NCI-H146 (cell line): ENCODE results near the gene ACVR1.
"Not testable (repeated sequence)": the region's sequence is repeated elsewhere in the genome, so short reads cannot be mapped to it uniquely, and the experiment has no call there.

Source experiments
- DNase-seq: peaks from one replicate; lab custom pipeline; 2025; lab: John Stamatoyannopoulos, UW

Gene ACVR1

DNA sequence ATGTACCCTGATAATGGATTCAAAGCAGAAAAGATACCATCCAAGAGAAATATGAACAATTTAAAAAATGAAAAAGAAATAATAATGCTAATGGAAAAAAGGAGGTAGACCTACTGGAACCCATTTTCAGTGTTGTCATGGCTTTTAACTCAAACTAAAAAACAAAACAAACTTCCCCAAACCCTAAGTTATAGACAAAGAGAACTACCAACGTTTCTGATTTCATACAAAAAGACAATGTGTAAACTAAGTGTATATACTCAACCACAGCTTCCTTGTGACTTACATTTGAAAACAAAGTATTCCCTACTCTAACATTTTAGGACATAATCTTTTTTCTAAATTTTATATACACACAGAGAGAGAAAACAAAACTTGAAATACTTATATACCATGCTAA is 45.9 kb downstream of the ACVR1 start:
- no peak for DNase-seq

DNA sequence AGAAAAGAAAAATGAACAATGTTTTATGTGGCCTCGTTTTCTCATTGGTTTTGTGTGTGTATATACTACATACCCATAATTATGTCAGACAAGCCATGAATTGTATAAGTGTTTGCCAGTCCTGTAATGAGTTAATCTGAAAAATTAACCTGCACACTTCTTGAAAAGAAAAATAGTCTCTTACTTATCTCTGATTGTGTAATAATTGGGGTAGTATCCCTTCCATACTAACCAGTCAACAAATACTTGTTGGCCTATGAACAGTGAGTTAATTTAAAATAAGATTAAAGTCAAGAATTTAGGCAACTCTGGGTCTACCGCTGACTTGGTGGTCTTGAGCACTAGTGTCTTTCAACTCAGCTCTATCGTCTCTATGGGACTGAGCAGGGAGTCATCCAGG is 48.8 kb downstream of the ACVR1 start:
- no peak for DNase-seq

DNA sequence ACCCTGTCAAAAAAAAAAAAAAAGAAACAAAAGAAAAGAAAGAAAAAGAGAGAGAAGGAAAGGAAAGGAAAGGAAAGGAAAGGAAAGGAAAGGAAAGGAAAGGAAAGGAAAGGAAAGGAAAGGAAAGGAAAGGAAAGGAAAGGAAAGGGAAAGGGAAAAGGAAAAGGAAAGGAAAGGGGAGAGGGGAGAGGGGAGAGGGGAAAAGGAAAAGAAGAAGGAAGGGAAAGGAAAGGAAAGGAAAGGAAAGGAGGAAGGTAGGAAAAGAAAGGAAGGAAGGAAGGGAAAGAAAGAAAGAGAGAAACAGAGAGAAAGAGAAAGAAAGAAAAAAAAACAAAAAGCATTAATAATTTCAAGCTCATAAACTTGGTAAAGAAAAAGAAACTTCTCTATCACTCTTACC is 49.5 kb downstream of the ACVR1 start:
- not testable (repeated sequence) for DNase-seq

DNA sequence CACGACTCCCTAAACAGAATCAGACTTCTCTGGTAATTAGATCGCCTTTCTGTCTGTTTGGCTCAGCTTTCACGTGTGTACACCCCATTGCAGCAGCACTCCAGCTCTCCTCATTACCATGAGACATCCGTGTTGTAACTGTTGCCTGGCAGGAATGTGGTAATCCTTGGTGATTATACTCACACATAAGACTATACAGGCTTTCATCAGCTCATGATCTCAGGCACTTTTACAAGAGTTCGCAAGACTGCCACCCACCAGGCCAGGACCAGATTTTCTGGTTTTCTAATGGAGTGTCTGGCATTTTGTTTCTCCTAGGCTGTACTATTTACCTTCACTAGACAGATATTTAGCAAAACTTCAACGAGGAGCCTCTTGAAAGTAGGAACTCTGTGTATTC is 50.2 kb downstream of the ACVR1 start:
- no peak for DNase-seq

DNA sequence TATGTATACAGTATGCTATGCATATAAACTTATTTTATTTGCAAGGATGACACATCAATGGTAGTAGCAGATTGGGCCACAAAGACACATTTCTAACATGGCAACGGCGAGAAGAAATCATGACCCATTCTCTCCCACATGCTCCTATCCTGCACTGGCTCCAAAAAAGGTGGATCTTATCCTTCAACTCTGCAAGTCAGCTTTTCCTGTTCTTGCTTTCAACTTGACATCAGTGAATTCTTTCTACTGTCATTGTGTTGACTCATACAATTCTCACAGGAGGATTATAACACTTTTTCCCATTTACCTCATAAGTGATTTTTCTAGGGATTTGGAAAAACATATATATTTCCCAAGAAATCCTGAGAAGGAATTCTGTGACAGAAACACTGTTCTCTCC is 53.1 kb downstream of the ACVR1 start:
- no peak for DNase-seq

DNA sequence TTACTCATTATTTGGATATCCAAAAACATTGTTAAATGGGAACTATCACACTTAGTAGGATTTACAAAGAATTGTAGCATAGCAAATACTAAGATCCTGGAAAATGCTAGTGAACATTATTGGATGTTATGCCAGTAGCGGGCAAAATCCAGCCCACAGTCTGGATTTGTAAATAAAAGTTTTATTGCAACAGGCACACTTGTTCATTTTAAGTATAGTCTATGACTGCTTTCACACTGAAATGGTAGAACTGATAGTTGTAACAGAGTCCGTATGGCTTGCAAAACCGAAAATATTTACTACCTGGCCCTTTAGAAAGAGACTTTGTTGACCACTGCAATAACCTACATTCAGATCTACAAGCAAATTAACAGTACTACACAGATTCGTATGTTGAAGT is 53.6 kb downstream of the ACVR1 start:
- no peak for DNase-seq

DNA sequence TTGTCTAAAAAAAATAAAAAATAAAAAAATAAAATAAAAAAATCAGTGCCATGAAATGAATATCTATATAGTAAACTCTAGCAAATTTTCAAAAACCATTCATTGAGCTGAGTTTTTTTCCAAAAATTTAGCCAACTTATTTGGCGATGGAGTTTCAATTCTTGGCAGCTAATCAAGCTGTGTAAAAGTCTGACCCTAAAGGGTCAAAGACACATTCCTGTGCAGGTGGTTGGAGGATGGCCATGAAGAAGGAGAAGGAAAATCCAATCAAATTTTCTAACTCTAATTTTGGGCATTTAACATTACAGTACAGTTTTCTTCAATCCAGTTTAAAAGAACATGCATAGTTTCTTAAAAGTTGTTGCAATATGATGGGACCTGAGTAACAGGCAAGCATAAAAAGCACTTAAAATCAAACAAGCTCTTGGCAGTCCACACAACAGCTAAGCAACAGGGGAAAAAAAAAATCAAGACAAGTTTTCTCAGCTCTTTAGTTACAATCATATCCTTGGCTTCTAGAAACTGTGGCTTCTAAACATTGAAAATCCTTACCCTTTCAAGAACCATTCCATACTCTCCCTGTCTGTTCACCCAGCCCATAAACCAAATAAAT is 54.5 kb downstream of the ACVR1 start:
- DNase-seq = no peak

DNA sequence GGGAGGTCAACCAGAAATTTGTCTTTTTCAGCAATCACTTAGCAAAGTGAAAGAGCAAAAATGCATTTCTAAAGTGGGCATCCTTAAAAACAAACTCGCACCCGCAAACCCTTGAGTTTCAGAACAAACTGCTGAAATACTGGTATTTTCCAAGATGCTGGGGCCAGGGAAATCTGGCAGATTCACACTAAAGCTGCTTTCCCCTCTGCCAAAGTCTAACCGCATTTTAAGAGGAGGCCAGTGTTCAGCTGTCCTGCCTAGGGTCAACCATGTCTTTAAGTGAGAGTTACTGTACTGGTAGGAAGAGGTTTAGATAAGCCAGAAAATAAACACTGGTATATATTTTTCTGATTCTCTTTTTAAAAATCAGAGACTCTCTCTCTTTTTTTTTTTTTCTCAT is 55.9 kb downstream of the ACVR1 start:
- no peak for DNase-seq

DNA sequence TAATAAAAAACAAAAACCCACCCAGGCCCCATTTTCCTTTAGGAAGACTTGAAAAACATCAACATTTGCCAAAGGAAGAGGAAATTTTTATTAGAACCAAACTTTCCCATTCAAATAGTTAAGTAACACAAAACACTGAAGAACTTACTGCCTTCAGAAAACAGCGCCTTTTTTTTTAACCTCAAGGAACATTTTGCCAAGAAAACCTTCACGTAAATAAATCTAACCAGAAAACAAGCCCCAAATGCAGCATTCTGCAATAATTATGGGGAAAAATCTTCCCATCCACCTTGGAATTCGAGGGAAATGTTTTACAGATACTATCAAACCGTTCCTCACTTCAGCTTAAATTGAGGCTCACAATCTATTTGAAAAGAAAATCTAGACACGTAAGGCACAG is 56.4 kb downstream of the ACVR1 start:
- DNase-seq = no peak

DNA sequence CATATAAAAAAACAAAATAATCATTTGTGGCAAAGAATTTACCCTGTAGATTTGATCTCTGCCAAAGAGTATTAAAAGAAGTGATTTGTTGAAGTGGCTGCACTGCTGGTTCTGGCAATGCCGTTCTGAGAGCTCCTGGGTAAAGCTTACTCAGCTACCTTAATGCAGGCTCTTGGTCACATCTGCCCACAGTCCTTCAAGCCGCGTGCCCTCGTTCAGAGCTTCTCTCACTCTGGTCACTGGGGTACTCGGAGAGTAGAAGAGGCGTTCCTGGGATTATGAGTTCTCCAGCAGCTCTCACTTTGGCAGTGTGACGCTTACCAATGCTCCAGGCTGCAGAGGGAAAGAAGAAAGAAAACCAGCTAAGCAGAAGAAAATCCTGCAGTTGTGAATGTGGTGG is 57.9 kb downstream of the ACVR1 start:
- no peak for DNase-seq

DNA sequence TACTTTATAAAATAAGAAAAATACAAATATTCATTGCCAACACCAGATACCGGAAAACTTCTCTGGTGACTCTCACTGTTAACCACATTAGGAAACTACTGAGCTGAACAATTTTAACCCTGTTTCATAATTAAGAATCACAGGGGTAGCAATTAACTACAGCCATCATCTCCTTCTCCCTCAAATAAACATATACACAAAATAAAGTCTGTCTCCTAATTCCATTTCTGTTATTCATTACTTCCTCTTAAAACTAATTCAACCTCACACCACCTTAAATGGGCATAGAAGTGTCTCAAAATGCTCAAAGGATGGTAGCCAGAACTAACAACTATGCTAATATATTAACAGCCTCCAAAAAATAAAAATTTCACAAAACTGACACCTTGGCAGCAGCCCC is 60.7 kb downstream of the ACVR1 start:
- DNase-seq = no peak

DNA sequence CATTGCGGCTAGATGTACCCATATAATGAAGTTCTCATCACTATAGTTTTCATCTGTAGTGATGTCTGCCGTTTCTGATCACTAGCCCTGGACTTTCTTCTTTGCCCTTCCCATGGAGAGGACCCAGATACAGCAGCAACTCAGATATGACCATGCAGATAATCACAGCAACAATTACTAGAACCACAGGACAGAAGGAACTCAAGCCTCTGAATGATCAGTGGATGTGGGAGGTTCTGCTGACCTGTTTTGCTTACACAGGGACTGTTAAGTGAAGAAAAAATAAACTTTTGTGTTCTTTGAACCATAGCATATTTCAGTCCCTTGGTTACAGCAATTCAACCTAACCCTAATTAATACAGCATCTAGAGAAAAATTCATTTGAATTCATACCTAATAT is 62.7 kb downstream of the ACVR1 start:
- no peak for DNase-seq

DNA sequence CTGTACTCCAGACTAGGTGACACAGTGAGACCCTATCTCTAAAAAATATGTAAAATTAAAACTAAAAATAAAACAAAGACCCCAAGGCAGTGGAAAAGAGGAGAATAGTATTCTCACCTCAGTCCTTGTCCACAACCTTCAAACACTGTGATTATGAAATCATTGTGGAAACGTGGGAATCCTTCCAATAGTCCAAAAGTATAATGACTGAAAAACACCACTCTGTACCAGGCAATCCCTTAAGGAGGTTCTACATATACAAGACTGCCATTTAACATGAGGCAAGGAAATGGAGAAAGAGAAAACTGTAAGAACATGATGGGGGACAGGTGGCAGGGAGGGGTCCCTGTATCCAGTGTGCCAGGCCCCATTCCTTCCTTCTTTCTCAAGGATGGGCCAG is 66.1 kb downstream of the ACVR1 start:
- DNase-seq = no peak

DNA sequence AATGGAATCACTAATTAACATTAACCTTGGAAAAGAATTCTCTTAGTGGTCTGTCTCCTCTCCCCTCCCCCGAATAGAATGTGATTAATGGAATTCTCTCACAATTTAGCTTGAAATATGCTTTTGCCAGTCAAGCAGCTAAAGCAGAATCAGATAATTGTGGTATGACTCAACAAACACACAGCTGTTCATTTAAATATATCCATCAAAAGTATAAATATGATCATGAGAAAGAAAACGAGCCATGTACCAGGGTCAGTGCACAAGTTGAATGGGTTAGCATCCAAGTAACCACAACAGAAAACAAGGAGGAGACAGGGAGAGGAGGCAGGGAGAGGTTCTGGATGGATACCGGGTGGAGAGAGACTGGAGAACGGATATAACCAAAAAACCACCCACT is 66.9 kb downstream of the ACVR1 start:
- DNase-seq = no peak

DNA sequence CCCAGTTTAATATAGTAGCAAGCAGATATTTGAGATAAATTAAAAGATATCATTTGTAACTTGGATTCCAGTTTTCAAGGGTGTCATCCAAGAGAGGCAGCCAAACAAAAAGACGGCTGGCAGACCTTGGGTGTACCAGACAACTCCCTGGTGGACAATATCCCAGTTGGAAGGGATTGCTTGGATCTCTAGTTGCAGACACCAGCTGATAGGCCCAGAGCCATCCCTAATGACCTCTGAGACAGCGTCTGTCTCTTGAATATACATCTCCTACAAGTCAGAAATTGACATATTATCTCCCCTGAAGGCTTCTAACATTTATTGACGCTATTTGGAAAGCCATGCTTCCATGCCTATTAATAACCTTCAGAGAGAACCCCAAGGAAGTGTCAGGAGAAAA is 67.7 kb downstream of the ACVR1 start:
- no peak for DNase-seq

DNA sequence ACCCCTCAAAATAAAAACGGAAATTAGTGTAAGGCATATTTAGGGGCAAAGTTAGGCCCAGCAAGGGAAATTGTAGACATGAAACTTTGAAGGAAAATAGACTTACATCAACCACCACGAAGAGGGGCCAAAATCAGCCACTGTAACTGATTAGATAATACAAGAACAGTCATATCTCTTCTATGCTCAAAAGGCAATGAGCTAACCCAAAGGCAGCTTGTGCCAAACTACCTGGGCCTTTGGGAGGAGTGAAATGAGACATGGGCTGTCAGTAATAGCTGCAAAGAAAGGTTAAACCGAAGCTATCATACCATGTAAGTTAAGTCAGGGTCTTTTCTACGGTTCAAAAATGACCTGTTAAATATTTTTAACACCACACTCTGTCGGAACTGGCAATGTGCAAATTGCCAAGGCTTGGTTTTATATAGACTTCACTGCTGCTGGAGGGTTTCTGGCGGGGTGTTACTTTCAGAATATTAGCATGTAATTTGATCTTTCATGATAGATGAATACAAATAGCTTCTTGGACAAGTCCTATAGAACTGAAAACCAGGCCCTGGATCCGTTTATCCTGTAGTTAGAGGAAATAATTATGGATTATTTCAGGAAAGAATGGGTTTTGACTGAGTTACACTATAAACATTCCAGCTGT is 69.6 kb downstream of the ACVR1 start:
- peak; percentile 32 for DNase-seq

DNA sequence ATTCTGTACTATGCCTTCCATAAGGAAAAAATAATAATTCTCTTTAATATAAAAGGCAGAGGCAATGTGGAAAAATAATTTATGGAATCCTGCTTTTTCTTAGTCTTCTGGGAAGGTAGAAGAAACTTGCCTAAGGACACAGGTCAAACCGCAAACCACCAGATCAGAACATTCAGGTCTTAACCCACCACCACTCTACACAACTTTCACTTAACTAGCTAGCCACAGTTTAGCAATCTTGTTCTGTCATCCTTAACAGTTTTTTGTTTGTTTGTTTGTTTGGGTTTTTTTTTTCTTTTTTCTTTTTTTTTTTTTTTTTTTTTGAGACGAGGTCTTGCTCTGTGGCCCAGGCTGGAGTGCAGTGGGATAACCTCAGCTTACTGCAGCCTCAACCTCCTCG is 70.6 kb downstream of the ACVR1 start:
- no peak for DNase-seq

DNA sequence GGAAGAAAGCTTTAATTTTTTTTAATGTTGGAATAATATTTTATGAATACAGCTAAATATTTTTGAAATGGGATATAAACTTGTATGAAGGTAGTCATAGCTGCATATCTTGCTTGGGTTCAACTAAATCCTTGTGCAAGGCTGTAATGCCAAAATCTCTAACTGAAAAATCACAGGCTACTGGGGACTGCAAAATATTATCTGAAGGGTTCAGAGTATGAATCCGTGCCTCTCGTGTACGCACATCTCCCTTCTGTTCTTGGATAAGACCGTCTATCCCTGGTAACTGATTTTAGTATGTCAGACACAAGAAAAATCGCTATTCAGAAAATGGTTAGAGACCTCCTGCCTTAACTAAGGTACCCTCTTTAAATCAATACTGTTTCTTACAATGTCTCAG is 71.8 kb downstream of the ACVR1 start:
- DNase-seq = no peak

DNA sequence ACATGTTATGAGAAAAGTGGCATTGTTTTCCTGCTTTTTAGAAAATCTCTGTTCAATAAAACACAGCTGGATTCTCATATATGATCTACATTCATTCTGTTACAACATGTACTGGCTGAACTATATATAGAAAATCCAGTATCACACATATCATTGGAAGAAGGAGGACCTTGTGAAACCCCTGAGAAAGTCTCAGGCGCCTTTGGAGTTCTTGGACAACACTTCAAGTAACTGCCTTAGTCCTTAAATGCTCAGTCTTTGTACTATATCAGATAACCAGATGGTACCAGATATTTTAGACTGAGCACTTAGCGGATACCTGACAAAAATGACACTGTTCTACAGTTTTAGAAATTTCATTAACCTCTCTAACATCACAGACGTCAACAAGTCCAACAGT is 72.2 kb downstream of the ACVR1 start:
- no peak for DNase-seq

DNA sequence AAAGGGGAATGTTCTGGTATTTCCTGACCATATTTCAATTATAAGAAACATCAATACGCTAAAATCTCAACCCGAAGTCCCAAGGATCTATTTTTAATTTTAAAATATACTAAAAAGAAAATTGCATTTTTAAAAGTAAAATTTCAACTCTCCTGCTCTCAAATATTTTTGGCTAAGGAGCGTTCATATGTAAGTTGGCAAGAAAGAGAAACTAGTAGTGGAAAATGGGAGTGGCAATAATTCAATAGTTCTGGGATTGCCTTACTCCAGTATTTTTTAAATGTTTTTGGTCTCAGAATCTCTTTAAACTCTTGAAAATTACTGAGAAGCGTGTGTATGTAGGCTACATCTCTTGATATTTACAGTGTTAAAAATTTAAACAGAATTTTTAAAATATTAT is 72.7 kb downstream of the ACVR1 start:
- no peak for DNase-seq

DNA sequence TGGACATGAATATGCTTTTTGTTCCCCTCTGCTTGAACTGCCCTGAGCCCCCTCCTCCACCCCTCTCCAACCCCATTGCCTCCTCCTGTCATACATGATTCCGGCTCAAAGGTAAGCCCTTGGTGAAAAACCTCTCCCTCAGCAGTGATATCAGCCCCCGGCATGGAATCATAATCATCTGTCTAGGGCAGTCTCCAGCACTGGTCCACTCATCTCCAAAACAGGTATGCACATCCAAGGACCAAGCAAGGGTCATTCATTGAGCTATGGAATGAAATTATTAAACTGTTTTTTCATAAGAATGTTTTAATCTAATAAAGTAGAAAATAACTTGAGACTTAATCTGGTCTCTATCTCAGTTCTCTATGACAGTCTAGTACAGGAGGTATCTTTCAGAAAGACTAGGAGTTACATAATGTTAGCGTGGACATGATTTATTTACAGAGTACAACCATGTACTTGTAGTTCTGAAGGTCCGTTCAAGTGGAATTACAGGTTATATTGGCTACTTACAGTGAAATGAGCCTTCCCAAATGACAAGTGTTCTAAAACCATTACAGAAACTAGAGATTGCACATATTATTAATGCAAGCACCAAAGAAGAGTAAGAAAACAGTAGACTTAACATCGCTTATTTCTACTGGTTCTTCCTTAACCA is 75.2 kb downstream of the ACVR1 start:
- no peak for DNase-seq

DNA sequence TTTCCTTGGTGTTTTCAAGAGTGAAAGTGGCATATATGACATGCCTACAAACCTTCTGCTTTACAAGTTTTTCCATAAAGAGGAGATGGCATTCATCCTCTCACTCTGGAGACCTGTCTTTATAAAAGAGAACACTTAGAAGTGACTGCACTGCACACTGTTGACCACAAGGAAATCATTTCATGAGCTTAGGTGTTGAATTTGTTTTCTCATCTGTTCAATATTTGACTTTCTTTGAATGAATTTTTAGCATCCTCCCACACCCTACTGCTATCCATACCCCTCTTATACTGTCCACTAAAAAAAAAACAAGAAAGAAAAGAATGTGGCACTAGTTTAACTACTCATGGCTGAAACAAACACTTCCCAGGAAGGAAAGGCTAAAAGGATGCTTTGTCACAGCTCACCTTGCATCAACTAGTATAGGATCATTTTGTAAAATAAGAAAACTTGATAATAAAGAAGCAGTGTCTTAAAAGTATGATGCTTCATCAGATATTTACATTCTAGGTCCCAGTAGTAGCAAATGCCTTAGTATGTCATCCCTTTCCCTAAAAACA is 83.0 kb downstream of the ACVR1 start:
- DNase-seq = no peak

DNA sequence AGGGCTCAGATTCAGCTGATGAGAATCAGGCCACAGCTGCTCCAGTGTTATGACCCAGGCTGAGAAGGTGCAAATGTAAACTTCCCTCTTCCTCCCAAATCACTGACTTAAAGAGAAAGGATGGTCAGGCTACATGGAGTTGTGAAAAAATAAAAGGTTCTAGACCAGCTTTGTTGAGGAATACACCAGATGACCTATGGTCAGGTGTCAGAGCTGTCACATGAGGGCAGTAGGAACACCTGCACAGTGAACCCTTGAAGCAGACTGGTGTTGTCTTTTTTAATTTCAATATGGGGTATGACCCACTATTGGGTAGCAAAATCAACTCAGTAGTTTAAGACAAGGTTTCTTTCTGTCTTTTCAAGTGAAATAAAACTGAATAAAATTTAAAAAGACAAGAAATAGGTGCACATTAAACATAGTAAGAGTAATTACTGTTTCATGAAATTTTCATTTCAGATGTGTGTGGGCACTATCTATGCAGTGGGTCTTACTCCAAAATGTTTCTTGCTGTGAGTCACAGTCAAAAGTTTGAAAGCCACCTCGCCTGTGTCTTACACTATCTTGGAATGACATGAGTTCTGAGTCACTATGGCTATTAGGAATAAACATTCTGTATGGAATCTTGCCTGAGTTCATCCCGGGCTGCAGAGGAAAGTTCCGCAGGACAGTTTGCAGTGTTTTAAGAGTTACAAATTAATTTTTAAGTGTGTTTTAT is 83.6 kb downstream of the ACVR1 start:
- no peak for DNase-seq
